Vagina (tissue), 2 donors: ENCODE results near the gene EPB41.

ENCODE experiments used
- CTCF ChIP-seq, 3 experiments: fragments of 450-650 bp in 2 of 3; fragments of 200-600 bp in 1 of 3; sonication (generic) in 1 of 3; IDR thresholded peaks; one replicate each; pipeline ENCODE4 v1.5.1; 2017 to 2019; ENCODE audit warnings: antibody characterized with exemption in 3 of 3, mild to moderate bottlenecking in 2 of 3, moderate library complexity in 2 of 3
- POLR2A ChIP-seq, 2 donors: fragments of 450-650 bp; IDR thresholded peaks; one replicate each; pipeline ENCODE4 v1.6.1; 2017; ENCODE audit warnings: antibody characterized with exemption in 2 of 2, mild to moderate bottlenecking in 2 of 2, moderate library complexity in 2 of 2
- POLR2AphosphoS5 ChIP-seq, 2 donors: sonication (generic); formaldehyde crosslinking; IDR thresholded peaks; one replicate each; pipeline ENCODE4 v1.9.0; 2017; ENCODE audit warnings: antibody characterized with exemption in 2 of 2, mild to moderate bottlenecking in 2 of 2, low read depth in 1 of 2; ENCODE audit not compliant: insufficient read depth in 1 of 2

GRCh38 chr1:28984311-28984684 lies 69.9 kb downstream of the EPB41 start:
- TF ChIP-seq CTCF (IDR thresholded peaks at IDR 0.05): no peak
- TF ChIP-seq POLR2A (IDR thresholded peaks at IDR 0.05): no peak
- TF ChIP-seq POLR2AphosphoS5 (IDR thresholded peaks at IDR 0.05; ENCODE audit: insufficient read depth in 1 of 2, low read depth in 1 of 2): no peak
